ENCODE measurements around the gene SERPINA4.

Gene SERPINA4

GRCh38 chr14:94560751-94561655, at the start of gene SERPINA4:
TSS of gene SERPINA4 (plus strand) at chr14:94561442. CDS start at chr14:94563483, 2,041 bp downstream.
- no peak for DNase-seq

DNA sequence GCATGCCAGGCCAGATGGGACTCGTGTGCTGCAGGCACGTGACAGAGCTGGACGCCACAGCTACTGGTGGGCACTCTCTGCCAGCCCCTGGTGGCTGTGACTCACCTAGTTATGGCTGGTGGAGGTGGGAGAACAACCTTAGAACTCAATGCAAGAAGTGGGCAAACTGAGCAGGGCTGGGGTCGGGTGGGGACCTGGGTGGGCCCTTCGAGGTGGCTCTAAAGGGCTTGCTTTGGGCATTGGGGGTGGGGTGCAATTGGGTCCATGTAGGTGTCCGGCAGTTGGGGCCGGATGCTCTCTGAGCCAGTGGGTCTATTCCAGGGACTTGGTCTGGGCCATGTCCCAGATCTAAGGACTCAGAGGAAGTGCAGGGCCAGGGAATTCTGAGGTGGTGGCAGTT, 46.9 kb upstream of the SERPINA4 start:
- no peak for DNase-seq

- no peak for DNase-seq
These were observed 45.8 kb upstream of the SERPINA4 start for GRCh38 chr14:94515426-94515825.

DNA sequence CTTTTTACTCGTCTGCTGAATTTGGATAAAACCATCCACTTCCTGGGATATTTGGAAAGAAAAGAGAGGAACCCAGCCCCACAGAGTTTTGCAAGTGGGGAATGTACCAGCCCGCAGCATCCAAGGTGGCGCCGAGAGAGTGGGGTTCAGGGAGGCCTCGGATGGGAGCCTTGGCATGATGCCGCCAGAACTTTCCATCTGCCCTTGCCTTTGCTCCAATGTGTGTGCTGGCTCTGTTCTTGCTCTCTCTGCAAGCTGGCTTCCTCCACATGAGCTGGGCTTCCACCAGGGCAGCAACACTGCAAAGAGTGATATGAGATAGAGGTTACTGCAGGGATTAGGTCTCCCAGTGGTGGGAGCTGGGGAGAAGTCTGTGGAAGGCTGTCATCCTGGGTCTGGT, 45.4 kb upstream of the SERPINA4 start:
- DNase-seq, result no peak

DNA sequence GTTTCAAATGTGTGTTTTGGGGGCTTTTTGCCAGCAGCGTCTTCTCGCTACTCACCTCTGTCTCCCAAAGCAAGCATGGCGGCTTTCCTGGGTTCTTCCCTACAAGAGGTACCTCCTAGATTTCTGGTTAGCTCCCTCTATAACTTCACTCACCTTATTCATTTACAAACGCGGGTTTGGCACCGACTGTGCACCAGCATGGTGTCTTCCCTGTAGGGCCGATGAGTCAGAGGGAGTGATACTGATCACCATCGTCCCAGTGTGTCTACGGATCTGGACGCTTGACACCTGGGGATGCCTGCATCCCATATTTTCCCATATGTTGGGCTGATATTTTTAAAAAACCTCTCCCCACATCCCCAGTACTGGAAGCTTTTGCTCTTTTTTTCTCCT, 44.0 kb upstream of the SERPINA4 start:
- no peak for DNase-seq

DNA sequence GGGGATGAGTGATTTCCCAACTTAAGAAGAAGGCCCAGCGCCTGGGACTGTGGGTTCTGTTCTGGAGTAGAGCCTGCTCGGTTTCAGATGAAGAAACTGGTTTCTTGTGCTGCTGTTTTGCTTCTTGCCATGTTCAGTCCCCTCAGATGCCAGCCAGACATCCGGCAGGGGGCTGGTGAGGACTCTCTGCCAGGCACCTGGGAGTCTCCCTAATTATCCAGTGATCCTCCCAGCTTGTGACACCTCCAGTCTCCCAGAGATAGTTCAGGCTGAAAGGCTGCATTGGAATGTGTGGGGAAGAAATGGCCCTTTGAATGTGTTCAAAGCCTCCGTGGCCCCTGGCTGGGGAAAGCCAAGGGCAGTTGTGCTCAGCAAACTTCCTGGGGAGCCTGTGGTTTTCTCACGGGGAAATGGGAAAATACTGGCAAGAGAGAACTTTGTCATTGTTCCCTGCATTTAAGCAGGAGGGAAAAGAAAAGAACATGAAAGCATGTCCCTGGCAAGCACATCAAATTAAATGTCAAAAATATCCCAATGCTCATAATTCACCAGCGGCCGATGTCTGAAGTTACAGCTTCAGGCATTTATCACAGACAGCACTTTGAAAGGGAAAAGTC, 43.5 kb upstream of the SERPINA4 start:
- no peak for DNase-seq

DNA sequence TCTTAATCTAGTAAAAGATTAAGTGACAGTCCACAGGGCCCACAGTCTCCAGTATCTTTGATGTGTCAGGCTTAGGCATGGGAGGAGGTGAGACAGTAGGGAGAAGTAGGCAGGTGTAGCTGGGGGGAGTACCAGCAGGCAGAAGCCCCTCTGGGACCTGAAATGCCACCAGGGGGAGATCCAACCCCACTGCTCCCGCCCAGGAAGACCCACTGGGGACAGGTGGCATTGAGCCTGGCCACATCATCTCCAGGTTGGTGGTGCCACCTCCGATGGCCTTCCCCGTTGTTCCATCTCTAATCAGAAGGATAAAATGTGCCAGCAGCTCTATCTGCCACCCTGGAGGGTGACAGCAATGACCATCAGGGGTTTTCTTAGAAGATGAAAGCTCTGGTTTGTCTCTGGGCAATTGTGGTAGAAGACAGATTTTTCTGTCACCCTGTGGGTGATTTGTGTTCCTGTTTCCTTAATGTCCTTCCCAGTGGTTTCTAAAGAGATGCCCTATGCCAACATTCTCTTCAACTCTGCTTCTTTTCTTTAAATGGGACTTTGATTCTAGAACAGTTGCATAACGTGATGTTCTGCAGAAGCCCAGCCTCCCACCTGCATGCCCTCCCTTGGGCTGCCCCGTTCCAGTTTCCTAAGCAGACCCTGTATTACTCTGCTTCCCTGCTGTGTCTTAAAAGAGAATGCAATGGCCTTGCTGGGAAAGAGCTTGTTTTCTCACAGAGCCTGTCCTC, 39.7 kb upstream of the SERPINA4 start:
- no peak for DNase-seq

- DNase-seq, result no peak
These were observed 39.0 kb upstream of the SERPINA4 start for GRCh38 chr14:94522115-94522724.

DNA sequence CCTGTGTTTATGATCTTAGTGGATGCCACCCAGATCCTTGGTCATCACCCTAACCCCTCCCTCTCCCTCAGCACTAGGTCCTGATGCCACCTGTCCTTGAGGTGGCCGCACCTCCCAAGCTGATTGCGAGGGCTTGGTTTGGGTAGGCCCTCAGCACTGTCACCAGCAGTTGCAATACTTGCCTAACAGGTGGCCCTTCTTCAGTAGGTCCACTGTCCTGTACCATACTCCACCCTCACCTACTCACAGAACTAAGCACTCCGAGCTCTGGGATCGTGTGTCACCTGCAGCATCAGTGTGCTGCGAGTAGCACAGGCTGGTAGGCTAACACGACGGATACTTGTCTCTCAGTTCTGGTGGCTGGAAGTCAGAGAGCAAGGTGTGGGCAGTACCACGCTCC, 38.0 kb upstream of the SERPINA4 start:
- DNase-seq, result no peak

DNA sequence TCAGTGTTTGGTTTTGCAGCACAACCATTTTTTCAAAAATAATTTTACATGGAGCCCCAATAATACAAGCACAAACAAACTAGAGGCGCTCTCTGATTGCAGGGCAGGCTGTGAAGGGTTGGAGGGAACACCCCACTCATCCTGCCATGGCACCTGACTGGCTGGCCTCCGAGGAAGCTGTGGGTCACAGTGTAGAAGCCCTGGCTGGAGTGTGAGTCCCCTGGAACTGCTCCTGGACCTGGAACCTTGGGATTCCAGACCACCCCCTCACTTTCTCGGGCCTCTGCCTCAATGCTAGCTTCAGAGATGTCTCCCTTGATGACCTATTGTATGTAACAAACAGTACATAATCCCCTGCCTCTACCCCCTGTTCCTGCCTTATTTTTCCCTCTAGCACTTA, 37.1 kb upstream of the SERPINA4 start:
- no peak for DNase-seq

- no peak for DNase-seq
These were observed 30.1 kb upstream of the SERPINA4 start for GRCh38 chr14:94531187-94531586.

- DNase-seq, result no peak
These were observed 28.8 kb upstream of the SERPINA4 start for GRCh38 chr14:94532447-94532846.

DNA sequence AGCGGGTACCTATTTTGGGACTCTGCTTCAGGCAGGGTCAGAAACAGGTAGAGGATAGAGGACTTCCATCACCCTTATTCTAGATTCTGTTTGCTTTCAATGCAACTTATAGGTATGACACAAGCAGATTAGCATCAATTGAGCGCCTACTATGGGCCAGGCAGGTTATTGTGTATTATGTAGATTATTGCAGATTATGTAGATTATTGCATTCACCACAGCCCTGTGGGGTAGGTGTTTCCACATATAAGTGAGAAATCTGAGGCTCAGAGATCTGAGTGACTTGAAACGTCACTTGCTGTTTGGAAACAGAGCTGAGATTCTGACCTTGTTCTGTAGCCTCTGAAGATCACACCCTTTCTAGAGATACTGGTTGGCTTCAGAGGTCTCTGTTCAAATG, 25.7 kb upstream of the SERPINA4 start:
- DNase-seq, result no peak

GRCh38 chr14:94536836-94537235, 24.4 kb upstream of the SERPINA4 start:
- DNase-seq, result no peak

- no peak for DNase-seq
These were observed 23.0 kb upstream of the SERPINA4 start for GRCh38 chr14:94538070-94538740.

DNA sequence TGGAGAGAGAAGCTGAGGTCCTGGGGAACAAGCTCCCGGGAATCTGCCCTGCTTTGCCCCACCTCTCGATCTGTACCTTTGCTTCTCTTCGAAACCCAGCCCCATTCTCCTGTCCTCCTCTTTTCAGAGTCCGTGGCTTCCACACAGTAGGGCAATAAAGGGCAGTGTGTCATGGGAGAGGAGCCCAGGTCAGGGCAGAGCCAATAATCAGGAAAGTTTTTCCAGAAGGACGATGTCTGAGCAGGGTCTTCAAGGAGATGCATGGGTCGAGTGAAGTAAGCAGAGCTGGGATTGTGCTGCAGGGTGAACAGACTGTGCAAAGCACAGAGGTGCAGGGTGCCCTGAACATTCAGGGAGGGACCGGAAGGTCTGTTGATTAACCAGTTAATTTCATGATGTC, 22.1 kb upstream of the SERPINA4 start:
- no peak for DNase-seq

DNA sequence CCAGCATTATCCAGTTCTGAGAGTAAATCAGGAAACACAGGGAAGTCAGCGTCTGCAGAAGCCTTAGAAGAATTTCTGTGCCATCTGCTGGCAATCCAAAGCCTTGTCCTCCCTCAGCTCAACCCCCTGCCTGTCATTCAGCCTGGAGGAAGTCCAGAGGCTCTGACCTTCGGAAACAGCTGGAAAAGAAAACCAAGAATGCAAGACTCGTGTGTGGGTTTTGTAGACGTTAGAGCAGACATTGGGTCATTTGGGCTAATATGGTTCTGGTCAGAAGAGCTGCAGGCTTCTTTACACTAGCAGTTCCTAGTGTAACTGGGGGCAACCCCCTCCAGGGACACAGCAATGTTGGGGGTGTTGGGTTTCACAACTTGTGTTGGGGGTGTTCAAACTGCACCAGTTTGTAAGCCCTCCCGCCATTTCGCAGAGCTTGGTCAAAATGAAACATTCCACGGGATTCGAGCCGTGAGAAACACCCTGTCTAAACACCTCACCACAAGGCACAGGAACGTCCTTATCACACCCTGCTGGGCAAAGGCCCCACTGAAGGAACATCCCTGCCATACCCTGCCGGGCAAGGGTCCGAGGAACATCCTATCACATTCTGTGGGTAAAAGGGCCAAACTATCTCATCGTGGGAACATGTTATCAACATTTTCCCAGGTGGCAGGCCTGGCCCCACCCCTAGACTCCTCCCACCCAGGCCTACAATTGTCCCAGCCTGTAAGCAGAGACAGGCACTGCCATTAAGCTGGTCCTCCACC, 21.0 kb upstream of the SERPINA4 start:
- DNase-seq, result no peak

DNA sequence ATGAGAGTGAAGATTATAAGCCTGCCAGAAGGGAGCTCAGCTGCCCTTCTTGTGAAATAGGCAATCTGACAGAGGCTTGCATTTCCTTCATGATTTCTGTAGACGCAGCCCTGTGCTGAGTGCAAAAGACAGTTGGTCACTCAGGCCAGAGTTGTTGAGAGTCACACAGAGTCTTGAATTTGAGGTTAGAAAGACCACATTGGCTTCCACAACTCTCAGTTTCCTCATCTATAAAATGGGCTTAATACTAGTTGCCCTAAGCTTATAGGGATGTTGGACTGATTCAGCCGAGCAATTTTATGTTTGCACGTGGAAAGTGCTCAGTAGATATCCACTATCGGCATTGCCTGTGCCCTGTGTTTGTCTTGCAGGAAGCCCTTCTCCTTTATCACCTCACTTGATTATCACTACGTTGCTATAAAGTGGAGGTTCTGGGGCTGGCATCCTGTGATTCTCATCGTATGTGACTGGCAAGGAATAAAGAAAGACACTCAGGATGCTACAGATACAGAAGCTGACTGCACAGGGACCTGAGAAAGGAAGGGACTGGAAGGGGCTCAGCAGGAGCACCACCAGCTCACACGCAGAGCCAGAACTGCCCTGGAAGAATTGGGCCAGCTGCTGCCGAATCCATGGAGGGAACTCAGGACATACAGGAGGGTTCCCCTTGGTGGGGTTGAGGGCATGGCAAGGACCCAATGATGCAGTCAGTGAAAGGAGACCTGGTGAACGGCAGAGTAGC, 19.8 kb upstream of the SERPINA4 start:
- no peak for DNase-seq

DNA sequence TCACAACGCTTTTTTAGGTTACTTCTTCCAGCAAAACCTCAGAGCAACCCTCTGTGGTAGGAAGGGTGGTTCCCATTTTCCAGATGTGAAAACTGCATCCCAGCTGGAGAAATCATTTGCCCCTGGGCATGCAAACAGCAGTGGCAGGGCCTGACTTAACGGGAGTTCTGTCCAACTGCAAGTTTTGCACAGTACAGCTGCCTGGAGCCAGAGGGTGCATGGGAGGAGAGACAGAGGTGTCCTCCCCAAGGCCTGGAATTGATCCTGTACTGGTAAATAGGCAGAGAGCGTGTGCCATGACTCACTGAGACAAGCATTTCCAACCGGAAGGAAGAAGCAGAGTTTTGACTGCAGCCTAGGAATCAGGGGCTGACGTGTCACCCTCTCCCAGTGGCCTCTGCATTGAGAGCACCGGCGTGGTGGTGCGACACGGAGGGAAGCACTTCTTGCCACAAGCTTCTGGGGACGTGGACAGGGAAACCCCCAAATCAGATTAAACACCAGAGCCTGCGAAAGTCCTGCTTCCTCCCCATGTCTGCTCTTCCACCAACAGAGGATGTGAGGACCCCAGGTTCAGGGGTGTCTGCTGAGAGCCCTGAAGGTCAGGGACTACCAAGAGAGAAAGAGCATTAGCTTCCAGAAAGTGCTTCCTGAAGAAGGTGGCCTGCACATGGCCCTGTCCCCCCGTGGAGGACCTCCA, 19.0 kb upstream of the SERPINA4 start:
- DNase-seq, result no peak

- no peak for DNase-seq
These were observed 18.3 kb upstream of the SERPINA4 start for GRCh38 chr14:94542811-94543440.
